Fibroblast of lung (primary cell): ENCODE data around the gene CNTNAP5. TPM values are rescaled to one million over a fixed set of nuclear protein-coding genes. Genes with fewer than 3 reads are reported as not detected.

ENCODE experiments used
- DNase-seq, 2 donors: peaks; one replicate each; pipeline versions ENCODE4 v3.0.0 to v3.0.0-alpha.2; 2010; ENCODE audit warnings: low read depth in 2 of 2
- H2AFZ ChIP-seq: 2 replicates; pipeline ENCODE4 v1.5.1; 2012; ENCODE audit warnings: low read length, control low read depth, inconsistent platforms
- H3K27ac ChIP-seq: 2 replicates; pipeline ENCODE4 v1.5.1; 2011; ENCODE audit warnings: low read length, control low read depth; ENCODE audit not compliant: insufficient read depth
- H3K27me3 ChIP-seq: 2 replicates; pipeline ENCODE4 v1.5.1; 2011; ENCODE audit warnings: mild to moderate bottlenecking, low read length; ENCODE audit not compliant: control insufficient read depth, insufficient read depth
- H3K36me3 ChIP-seq: 2 replicates; pipeline ENCODE4 v1.5.1; 2011; ENCODE audit warnings: low read length; ENCODE audit not compliant: control insufficient read depth, insufficient read depth
- H3K4me1 ChIP-seq: 2 replicates; pipeline ENCODE4 v1.5.1; 2011; ENCODE audit warnings: low read length; ENCODE audit not compliant: control insufficient read depth, insufficient read depth; ENCODE audit errors: extremely low read depth
- H3K4me2 ChIP-seq: 2 replicates; pipeline ENCODE4 v1.5.1; 2011; ENCODE audit warnings: low read length, control low read depth; ENCODE audit not compliant: insufficient read depth; ENCODE audit errors: extremely low read depth
- H3K4me3 ChIP-seq, 4 experiments: fragments of 200-600 bp in 1 of 4; sonication (generic) in 1 of 4; replicated peaks in 1 of 4; 2 replicates each; pipeline ENCODE4 v1.5.1; 2011 to 2016; ENCODE audit warnings: low read length in 4 of 4, low read depth in 3 of 4, mild to moderate bottlenecking in 3 of 4, control low read depth in 2 of 4, inconsistent platforms in 1 of 4, mixed read lengths in 1 of 4; ENCODE audit not compliant: insufficient read depth in 1 of 4; ENCODE audit errors: control extremely low read depth in 1 of 4
- H3K79me2 ChIP-seq: 2 replicates; pipeline ENCODE4 v1.5.1; 2012; ENCODE audit warnings: mild to moderate bottlenecking, low read length, inconsistent platforms; ENCODE audit not compliant: control insufficient read depth, insufficient read depth
- H3K9ac ChIP-seq: 2 replicates; pipeline ENCODE4 v1.5.1; 2011; ENCODE audit warnings: mild to moderate bottlenecking, low read length, control low read depth; ENCODE audit not compliant: insufficient read depth
- H3K9me3 ChIP-seq: 2 replicates; pipeline ENCODE4 v1.5.1; 2012; ENCODE audit warnings: low read depth, low read length; ENCODE audit not compliant: control insufficient read depth, insufficient read depth
- H4K20me1 ChIP-seq: 2 replicates; pipeline ENCODE4 v1.5.1; 2011; ENCODE audit warnings: low read length; ENCODE audit not compliant: control insufficient read depth, insufficient read depth; ENCODE audit errors: extremely low read depth
- EZH2 ChIP-seq: IDR thresholded peaks from 2 replicates; pipeline ENCODE4 v1.5.1; 2012; ENCODE audit warnings: low read length, control low read depth, mild to moderate bottlenecking; ENCODE audit errors: missing control alignments
- polyA plus RNA-seq, 2 donors: library from polyadenylated mRNA; depleted of rRNA in 1 of 2; stranded (reverse) in 1 of 2; unstranded in 1 of 2; fragments of >200 nt; gene quantifications; 2 replicates each; pipeline ENCODE4 v1.2.1, GENCODE V29; 2011 to 2012; ENCODE audit warnings: missing spikeins in 1 of 2
- total RNA-seq: library from RNA; depleted of rRNA; stranded (reverse); fragments of >200 nt; gene quantifications from 2 replicates; pipeline ENCODE4 v1.2.1, GENCODE V29; 2014
- TF ChIP-seq, protein P1 (sequence below), 2 donors: IDR thresholded peaks in 1 of 2; conservative IDR thresholded peaks in 1 of 2; 1 replicate in 1 of 2; 2 replicates in 1 of 2; pipeline ENCODE4 v1.5.1; 2011 to 2012; ENCODE audit warnings: low read length in 2 of 2, control low read depth in 1 of 2, inconsistent platforms in 1 of 2, low read depth in 1 of 2, mild to moderate bottlenecking in 1 of 2

CNTNAP5 gene
- total and polyA plus RNA-seq, 2 donors (not counting 1 experiment from before 2014, with no cell fraction given): not detected

DNA sequence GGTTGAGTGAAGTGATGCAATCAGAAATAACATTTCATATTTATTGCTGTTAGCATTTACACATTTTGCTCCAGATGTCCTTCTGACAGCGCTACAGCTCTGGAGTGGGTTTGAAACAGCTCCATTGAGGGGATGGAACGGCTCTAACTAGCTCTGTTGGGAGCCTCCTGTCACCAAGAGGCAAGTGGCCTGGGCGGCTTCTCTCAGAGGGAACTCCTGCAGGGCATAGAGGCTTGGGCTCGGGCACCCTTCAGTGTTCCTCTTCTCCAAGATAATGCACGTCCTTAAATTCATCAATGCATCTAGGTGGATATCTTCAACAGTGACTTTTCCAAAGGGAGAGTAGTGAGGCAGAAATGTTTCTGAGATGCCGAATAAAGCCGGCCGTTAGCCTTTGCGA, 122.5 kb downstream of the CNTNAP5 start:
- no peak overlapping the region for H2AFZ ChIP-seq
- DNase-seq: no peak
- no peaks in the 10 kb centered on the region for H4K20me1 ChIP-seq
- no peak overlapping the region for H3K27ac ChIP-seq
- H3K27me3 ChIP-seq: no peaks in the 10 kb centered on the region
- H3K4me3 ChIP-seq: no peak overlapping the region
- TF ChIP-seq, protein P1, sequence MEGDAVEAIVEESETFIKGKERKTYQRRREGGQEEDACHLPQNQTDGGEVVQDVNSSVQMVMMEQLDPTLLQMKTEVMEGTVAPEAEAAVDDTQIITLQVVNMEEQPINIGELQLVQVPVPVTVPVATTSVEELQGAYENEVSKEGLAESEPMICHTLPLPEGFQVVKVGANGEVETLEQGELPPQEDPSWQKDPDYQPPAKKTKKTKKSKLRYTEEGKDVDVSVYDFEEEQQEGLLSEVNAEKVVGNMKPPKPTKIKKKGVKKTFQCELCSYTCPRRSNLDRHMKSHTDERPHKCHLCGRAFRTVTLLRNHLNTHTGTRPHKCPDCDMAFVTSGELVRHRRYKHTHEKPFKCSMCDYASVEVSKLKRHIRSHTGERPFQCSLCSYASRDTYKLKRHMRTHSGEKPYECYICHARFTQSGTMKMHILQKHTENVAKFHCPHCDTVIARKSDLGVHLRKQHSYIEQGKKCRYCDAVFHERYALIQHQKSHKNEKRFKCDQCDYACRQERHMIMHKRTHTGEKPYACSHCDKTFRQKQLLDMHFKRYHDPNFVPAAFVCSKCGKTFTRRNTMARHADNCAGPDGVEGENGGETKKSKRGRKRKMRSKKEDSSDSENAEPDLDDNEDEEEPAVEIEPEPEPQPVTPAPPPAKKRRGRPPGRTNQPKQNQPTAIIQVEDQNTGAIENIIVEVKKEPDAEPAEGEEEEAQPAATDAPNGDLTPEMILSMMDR (conservative IDR thresholded peaks at IDR 0.05 in 1 of 2, IDR thresholded peaks at IDR 0.05 in 1 of 2; ENCODE audit: low read depth in 1 of 2, low read length in 2 of 2): no peak
- TF ChIP-seq EZH2: no peak
- H3K9me3 ChIP-seq: no peaks in the 10 kb centered on the region
- no peak overlapping the region for H3K9ac ChIP-seq
- no peaks in the 10 kb centered on the region for H3K36me3 ChIP-seq
- H3K79me2 ChIP-seq: no peaks in the 10 kb centered on the region
- no peaks in the 10 kb centered on the region for H3K4me1 ChIP-seq
- no peak overlapping the region for H3K4me2 ChIP-seq

DNA sequence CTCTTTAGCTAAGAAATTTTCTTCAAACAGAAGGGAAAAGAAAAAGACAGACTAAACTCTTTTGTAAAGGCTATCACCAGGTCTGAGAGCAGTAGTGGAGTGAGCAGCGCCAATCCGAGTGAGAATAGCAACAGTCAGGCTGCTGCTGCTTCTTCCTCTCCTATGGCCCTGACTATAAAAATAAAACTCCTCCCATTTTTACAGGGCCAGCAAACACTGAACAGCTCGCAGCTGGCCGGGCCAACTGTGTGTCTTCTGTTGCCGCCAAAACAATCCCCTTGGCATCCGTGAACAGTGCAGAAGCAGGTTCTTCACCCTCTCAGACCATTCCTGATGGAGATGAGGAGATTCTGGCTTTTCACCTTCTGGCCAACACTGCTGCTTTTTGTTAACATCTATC, 124.5 kb downstream of the CNTNAP5 start:
- no peaks in the 10 kb centered on the region for H3K36me3 ChIP-seq
- H3K4me2 ChIP-seq: no peak overlapping the region
- no peak for DNase-seq
- H3K4me1 ChIP-seq: no peaks in the 10 kb centered on the region
- H4K20me1 ChIP-seq: no peaks in the 10 kb centered on the region
- H2AFZ ChIP-seq: no peak overlapping the region
- H3K79me2 ChIP-seq: no peaks in the 10 kb centered on the region
- H3K9me3 ChIP-seq: no peaks in the 10 kb centered on the region
- H3K27me3 ChIP-seq: no peaks in the 10 kb centered on the region
- H3K27ac ChIP-seq: no peak overlapping the region
- TF ChIP-seq, protein P1 (conservative IDR thresholded peaks at IDR 0.05 in 1 of 2, IDR thresholded peaks at IDR 0.05 in 1 of 2; ENCODE audit: low read depth in 1 of 2, low read length in 2 of 2): no peak
- no peak for TF ChIP-seq EZH2
- no peak overlapping the region for H3K9ac ChIP-seq
- no peak overlapping the region for H3K4me3 ChIP-seq

GRCh38 chr2:124151691-124152090, 126.6 kb downstream of the CNTNAP5 start:
- Histone ChIP-seq H3K36me3 (no peaks in the 10 kb centered on the region), H3K79me2 (no peaks in the 10 kb centered on the region), H3K9me3 (no peaks in the 10 kb centered on the region), H3K4me2 (no peak overlapping the region), H3K27ac (no peak overlapping the region), H4K20me1 (no peaks in the 10 kb centered on the region), H3K9ac (no peak overlapping the region), H3K27me3 (no peaks in the 10 kb centered on the region), H2AFZ (no peak overlapping the region), H3K4me1 (no peaks in the 10 kb centered on the region), H3K4me3 (no peak overlapping the region)
- no peak for TF ChIP-seq EZH2
- TF ChIP-seq, protein P1 (conservative IDR thresholded peaks at IDR 0.05 in 1 of 2, IDR thresholded peaks at IDR 0.05 in 1 of 2; ENCODE audit: low read depth in 1 of 2, low read length in 2 of 2): no peak
- DNase-seq: no peak
